Vagina (tissue), 2 donors: Measurements from ENCODE around the gene DRAXIN. TPM values are rescaled to one million over a fixed set of nuclear protein-coding genes. Genes with fewer than 3 reads are reported as not detected.

Experiments used
- DNase-seq, 2 donors: peaks; one replicate each; pipeline ENCODE4 v3.0.0-alpha.2; 2017; ENCODE audit errors: extremely low spot score in 2 of 2
- H3K27ac ChIP-seq: fragments of 200-600 bp; sonication (generic); one replicate; pipeline ENCODE4 v1.5.1; 2019
- H3K27me3 ChIP-seq: fragments of 200-600 bp; sonication (generic); one replicate; pipeline ENCODE4 v1.5.1; 2019
- H3K36me3 ChIP-seq, 2 donors: fragments of 200-600 bp; sonication (generic); one replicate each; pipeline ENCODE4 v1.5.1; 2017 to 2019
- H3K4me1 ChIP-seq: fragments of 200-600 bp; sonication (generic); one replicate; pipeline ENCODE4 v1.5.1; 2019
- H3K4me3 ChIP-seq, 2 donors: fragments of 200-600 bp; sonication (generic); 1 replicate in 1 of 2; 2 replicates in 1 of 2; pipeline ENCODE4 v1.5.1; 2016 to 2019
- H3K9me3 ChIP-seq: fragments of 200-600 bp; sonication (generic); one replicate; pipeline ENCODE4 v1.5.1; 2019
- POLR2A ChIP-seq, 2 donors: fragments of 450-650 bp; IDR thresholded peaks; one replicate each; pipeline ENCODE4 v1.6.1; 2017; ENCODE audit warnings: antibody characterized with exemption in 2 of 2, mild to moderate bottlenecking in 2 of 2, moderate library complexity in 2 of 2
- POLR2AphosphoS5 ChIP-seq, 2 donors: sonication (generic); formaldehyde crosslinking; IDR thresholded peaks; one replicate each; pipeline ENCODE4 v1.9.0; 2017; ENCODE audit warnings: antibody characterized with exemption in 2 of 2, mild to moderate bottlenecking in 2 of 2, low read depth in 1 of 2; ENCODE audit not compliant: insufficient read depth in 1 of 2
- intact Hi-C: fragments of 100-400 bp; cut with DNase I; formaldehyde crosslinking; loops from one replicate; pipeline ENCODE4 v1.15.1; 2023
- total RNA-seq: library from RNA; depleted of rRNA; stranded (reverse); fragments of >200 nt; gene quantifications from one replicate; pipeline ENCODE4 v1.2.3, GENCODE V29; 2016
- TF ChIP-seq, protein P1 (sequence below), 3 experiments: fragments of 450-650 bp in 2 of 3; fragments of 200-600 bp in 1 of 3; sonication (generic) in 1 of 3; IDR thresholded peaks; one replicate each; pipeline ENCODE4 v1.5.1; 2017 to 2019; ENCODE audit warnings: antibody characterized with exemption in 3 of 3, mild to moderate bottlenecking in 2 of 3, moderate library complexity in 2 of 3

Gene DRAXIN
- total RNA-seq, 1 donor from 2014 or later = not detected

- intact Hi-C loops = loop anchor here (1.0 to 5.0 kb wide), 2 partner anchors 17 to 238 kb away; partner anchors contain the start of gene MAD2L2
Measured at GRCh38 chr1:11664336-11665065, 27.0 kb upstream of the DRAXIN start.

DNA sequence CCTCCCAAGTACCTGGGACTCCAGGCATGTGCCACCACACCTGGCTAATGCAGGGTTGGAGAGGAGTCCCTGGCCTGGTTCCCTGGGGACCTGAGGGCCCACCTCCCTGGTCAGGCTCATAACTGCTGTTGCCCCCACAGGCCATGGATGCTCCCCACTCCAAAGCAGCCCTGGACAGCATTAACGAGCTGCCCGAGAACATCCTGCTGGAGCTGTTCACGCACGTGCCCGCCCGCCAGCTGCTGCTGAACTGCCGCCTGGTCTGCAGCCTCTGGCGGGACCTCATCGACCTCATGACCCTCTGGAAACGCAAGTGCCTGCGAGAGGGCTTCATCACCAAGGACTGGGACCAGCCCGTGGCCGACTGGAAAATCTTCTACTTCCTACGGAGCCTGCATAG lies 23.0 kb upstream of the DRAXIN start:
- H3K27ac ChIP-seq = no peak overlapping the region
- H3K9me3 ChIP-seq = no peaks in the 10 kb centered on the region
- H3K36me3 ChIP-seq = no peaks in the 10 kb centered on the region
- no peak for DNase-seq
- no peaks in the 10 kb centered on the region for H3K4me1 ChIP-seq
- intact Hi-C loops = no loop called here
- H3K27me3 ChIP-seq = no peaks in the 10 kb centered on the region
- no peak overlapping the region for H3K4me3 ChIP-seq
- no peak for TF ChIP-seq POLR2AphosphoS5 (IDR thresholded peaks at IDR 0.05; ENCODE audit: insufficient read depth in 1 of 2, low read depth in 1 of 2)
- TF ChIP-seq POLR2A (IDR thresholded peaks at IDR 0.05) = no peak
- TF ChIP-seq, protein P1, sequence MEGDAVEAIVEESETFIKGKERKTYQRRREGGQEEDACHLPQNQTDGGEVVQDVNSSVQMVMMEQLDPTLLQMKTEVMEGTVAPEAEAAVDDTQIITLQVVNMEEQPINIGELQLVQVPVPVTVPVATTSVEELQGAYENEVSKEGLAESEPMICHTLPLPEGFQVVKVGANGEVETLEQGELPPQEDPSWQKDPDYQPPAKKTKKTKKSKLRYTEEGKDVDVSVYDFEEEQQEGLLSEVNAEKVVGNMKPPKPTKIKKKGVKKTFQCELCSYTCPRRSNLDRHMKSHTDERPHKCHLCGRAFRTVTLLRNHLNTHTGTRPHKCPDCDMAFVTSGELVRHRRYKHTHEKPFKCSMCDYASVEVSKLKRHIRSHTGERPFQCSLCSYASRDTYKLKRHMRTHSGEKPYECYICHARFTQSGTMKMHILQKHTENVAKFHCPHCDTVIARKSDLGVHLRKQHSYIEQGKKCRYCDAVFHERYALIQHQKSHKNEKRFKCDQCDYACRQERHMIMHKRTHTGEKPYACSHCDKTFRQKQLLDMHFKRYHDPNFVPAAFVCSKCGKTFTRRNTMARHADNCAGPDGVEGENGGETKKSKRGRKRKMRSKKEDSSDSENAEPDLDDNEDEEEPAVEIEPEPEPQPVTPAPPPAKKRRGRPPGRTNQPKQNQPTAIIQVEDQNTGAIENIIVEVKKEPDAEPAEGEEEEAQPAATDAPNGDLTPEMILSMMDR (IDR thresholded peaks at IDR 0.05) = no peak

More at GRCh38 chr1:11664336-11665065, 27.0 kb upstream of the DRAXIN start:
- peak overlapping the region; percentile 80 for H3K27ac ChIP-seq
- H3K4me3 ChIP-seq = peak overlapping the region; percentile 57 to 73
- DNase-seq = no peak
- no peaks in the 10 kb centered on the region for H3K27me3 ChIP-seq
- H3K4me1 ChIP-seq = no peaks in the 10 kb centered on the region
- peak in 1 of 2 donors; percentile 41 for TF ChIP-seq POLR2AphosphoS5 (IDR thresholded peaks at IDR 0.05; ENCODE audit: insufficient read depth in 1 of 2, low read depth in 1 of 2)
- no peak for TF ChIP-seq POLR2A (IDR thresholded peaks at IDR 0.05)
- peaks cover 0 to 13% of the 10 kb centered on the region in 2 donors for H3K36me3 ChIP-seq
- no peaks in the 10 kb centered on the region for H3K9me3 ChIP-seq

DNA sequence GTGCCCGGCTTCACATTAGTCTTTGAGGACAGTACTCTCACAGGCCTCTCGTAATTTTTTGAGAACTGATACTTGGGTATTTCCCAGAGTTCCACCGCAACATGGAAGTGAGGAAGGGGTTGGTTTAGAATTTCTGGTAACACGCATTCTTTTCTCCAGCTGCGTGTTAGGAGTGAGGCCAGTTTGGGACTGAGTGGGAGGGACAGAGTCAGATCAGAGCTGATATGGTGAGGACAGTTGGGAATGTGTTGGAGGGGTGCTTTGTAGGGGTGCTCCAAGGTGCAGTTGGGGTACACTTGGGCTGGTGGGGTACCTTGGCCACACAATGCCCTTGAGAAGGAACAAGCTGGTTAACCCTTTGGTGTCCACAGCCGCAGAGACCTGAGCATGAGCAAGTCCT lies 20.8 kb upstream of the DRAXIN start:
- no peaks in the 10 kb centered on the region for H3K9me3 ChIP-seq
- intact Hi-C loops = no loop called here
- TF ChIP-seq, protein P1 (IDR thresholded peaks at IDR 0.05) = no peak
- H3K27ac ChIP-seq = no peak overlapping the region
- peaks cover 0 to 17% of the 10 kb centered on the region in 2 donors for H3K36me3 ChIP-seq
- no peaks in the 10 kb centered on the region for H3K27me3 ChIP-seq
- no peaks in the 10 kb centered on the region for H3K4me1 ChIP-seq
- no peak overlapping the region for H3K4me3 ChIP-seq
- DNase-seq = no peak

GRCh38 chr1:11671205-11671543 lies 20.3 kb upstream of the DRAXIN start:
- no peaks in the 10 kb centered on the region for H3K9me3 ChIP-seq
- H3K36me3 ChIP-seq = peaks cover 0 to 21% of the 10 kb centered on the region in 2 donors
- no peaks in the 10 kb centered on the region for H3K4me1 ChIP-seq
- intact Hi-C loops = no loop called here
- no peak for TF ChIP-seq POLR2AphosphoS5 (IDR thresholded peaks at IDR 0.05; ENCODE audit: insufficient read depth in 1 of 2, low read depth in 1 of 2)
- no peaks in the 10 kb centered on the region for H3K27me3 ChIP-seq
- H3K4me3 ChIP-seq = no peak overlapping the region
- no peak overlapping the region for H3K27ac ChIP-seq
- no peak for DNase-seq

DNA sequence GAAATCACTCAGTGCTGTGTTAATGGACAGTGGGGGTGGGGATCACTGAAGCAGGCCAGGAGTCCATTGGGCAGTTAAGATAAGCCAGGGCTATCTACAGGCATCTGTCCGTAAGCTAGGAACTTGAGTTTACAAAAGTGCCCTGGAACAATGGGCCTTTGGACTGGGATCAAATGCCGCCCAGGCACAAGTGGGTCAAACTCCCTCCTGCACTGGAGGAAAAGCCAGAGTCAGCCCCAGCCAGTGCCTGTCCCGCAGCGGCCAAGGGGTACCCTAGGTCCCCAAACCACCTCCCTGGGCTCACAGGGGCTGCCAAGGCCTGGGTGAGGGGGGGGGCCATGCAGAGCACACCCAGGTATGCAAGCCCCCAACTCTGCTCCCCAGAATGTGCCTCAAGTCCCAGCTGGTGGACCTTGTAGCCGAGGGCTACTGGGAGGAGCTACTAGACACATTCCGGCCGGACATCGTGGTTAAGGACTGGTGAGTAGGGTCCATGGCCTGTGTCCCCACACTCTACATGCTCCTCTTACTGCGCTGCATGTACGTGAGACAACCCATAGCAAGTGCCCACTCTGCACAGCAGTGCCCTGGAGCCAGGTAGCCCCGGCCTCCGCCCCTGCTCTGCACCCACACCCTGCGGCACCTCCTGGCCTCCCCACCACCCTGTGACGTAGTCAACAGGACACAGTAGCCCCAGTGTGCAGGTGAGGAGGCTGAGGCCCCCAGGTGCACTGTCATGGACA lies 19.8 kb upstream of the DRAXIN start:
- TF ChIP-seq POLR2AphosphoS5 (IDR thresholded peaks at IDR 0.05; ENCODE audit: insufficient read depth in 1 of 2, low read depth in 1 of 2) = no peak
- no peak for TF ChIP-seq POLR2A (IDR thresholded peaks at IDR 0.05)
- TF ChIP-seq, protein P1 (IDR thresholded peaks at IDR 0.05) = no peak
- Histone ChIP-seq H3K4me1 (no peaks in the 10 kb centered on the region), H3K27me3 (no peaks in the 10 kb centered on the region), H3K9me3 (no peaks in the 10 kb centered on the region), H3K27ac (no peak overlapping the region), H3K4me3 (no peak overlapping the region), H3K36me3 (peaks cover 0 to 26% of the 10 kb centered on the region in 2 donors)
- intact Hi-C loops = no loop called here
- no peak for DNase-seq
